B cell (primary cell): ENCODE data around the gene TMEM182. TPM values are rescaled to one million over a fixed set of nuclear protein-coding genes. Genes with fewer than 3 reads are reported as not detected.

Experiments
- ATAC-seq: fragments of 200-7000 bp; cut with Tn5 transposase; one replicate; pipeline ENCODE4 v1.10.0; 2021; ENCODE audit warnings: low read depth, mild to moderate bottlenecking, moderate number of reproducible peaks, moderate library complexity
- CTCF ChIA-PET: fragments of 350-600 bp; sonication (Branson Sonifier 250); formaldehyde crosslinking; loops from one replicate; lab custom pipeline; 2021; ENCODE audit warnings: antibody characterized with exemption, inconsistent platforms; lab: Charles Lee
- POLR2A ChIA-PET: fragments of 350-600 bp; sonication (Branson Sonifier 250); formaldehyde crosslinking; loops from one replicate; lab custom pipeline; 2021; ENCODE audit warnings: antibody characterized with exemption; lab: Charles Lee
- DNase-seq: peaks from one replicate; pipeline ENCODE4 v3.0.0; 2013
- H2AFZ ChIP-seq: 2 replicates; pipeline ENCODE4 v1.6.1; 2012; ENCODE audit warnings: mild to moderate bottlenecking, low read depth, low read length; ENCODE audit not compliant: insufficient read depth, poor library complexity, severe bottlenecking
- H3K27ac ChIP-seq, 2 donors: 1 replicate in 1 of 2; 2 replicates in 1 of 2; pipeline ENCODE4 v1.5.1; 2012 to 2013; ENCODE audit warnings: low read length in 2 of 2, mild to moderate bottlenecking in 2 of 2, moderate library complexity in 1 of 2
- H3K27me3 ChIP-seq, 4 experiments: fragments of 200-600 bp in 1 of 4; sonication (generic) in 1 of 4; replicated peaks in 1 of 4; 1 replicate in 2 of 4; 2 replicates in 2 of 4; pipeline versions ENCODE4 v1.6.1 to v1.7.0; 2013 to 2016; ENCODE audit warnings: low read length in 3 of 4, mild to moderate bottlenecking in 2 of 4, mixed read lengths in 1 of 4, moderate library complexity in 1 of 4; ENCODE audit not compliant: insufficient read depth in 4 of 4, control insufficient read depth in 3 of 4; ENCODE audit errors: control extremely low read depth in 1 of 4
- H3K36me3 ChIP-seq, 2 experiments: replicated peaks in 1 of 2; 1 replicate in 1 of 2; 2 replicates in 1 of 2; pipeline versions ENCODE4 v1.6.1 to v1.7.1; 2013; ENCODE audit warnings: low read length in 1 of 2; ENCODE audit not compliant: insufficient read depth in 2 of 2, control insufficient read depth in 1 of 2; ENCODE audit errors: control extremely low read depth in 1 of 2, extremely low read depth in 1 of 2
- H3K4me1 ChIP-seq, 2 donors: fragments of 200-600 bp in 1 of 2; sonication (generic) in 1 of 2; 1 replicate in 1 of 2; 2 replicates in 1 of 2; pipeline versions ENCODE4 v1.5.1 to v1.6.1; 2013 to 2017; ENCODE audit warnings: low read length in 2 of 2; ENCODE audit not compliant: control insufficient read depth in 2 of 2, insufficient read depth in 2 of 2
- H3K4me2 ChIP-seq: replicated peaks from 2 replicates; pipeline ENCODE3; 2012; ENCODE audit warnings: mild to moderate bottlenecking, low read depth, low read length; ENCODE audit not compliant: poor library complexity, severe bottlenecking
- H3K4me3 ChIP-seq, 5 experiments: fragments of 200-600 bp in 1 of 5; sonication (generic) in 1 of 5; 1 replicate in 3 of 5; 2 replicates in 2 of 5; pipeline versions ENCODE4 v1.5.1 to v1.7.0; 2011 to 2016; ENCODE audit warnings: low read length in 4 of 5, mild to moderate bottlenecking in 4 of 5, low read depth in 2 of 5, control low read depth in 1 of 5, moderate library complexity in 1 of 5; ENCODE audit not compliant: insufficient read depth in 1 of 5; ENCODE audit errors: control extremely low read depth in 1 of 5, extremely low read depth in 1 of 5
- H3K79me2 ChIP-seq: fragments of 200-600 bp; sonication (generic); one replicate; pipeline ENCODE4 v1.6.0; 2016; ENCODE audit warnings: low read length; ENCODE audit not compliant: control insufficient read depth, insufficient read depth
- H3K9ac ChIP-seq: fragments of 200-600 bp; sonication (generic); 2 replicates; pipeline ENCODE4 v1.6.1; 2017; ENCODE audit warnings: mild to moderate bottlenecking, low read length, moderate library complexity
- H3K9me3 ChIP-seq, 3 donors: one replicate each; pipeline versions ENCODE4 v1.6.1 to v1.7.1; 2013; ENCODE audit warnings: low read length in 2 of 3; ENCODE audit not compliant: control insufficient read depth in 2 of 3, insufficient read depth in 1 of 3; ENCODE audit errors: control extremely low read depth in 1 of 3
- H4K20me1 ChIP-seq: 2 replicates; pipeline ENCODE4 v1.6.0; 2012; ENCODE audit warnings: mild to moderate bottlenecking, low read length; ENCODE audit not compliant: insufficient read depth, control insufficient read depth, poor library complexity, severe bottlenecking
- H3K27ac Mint-ChIP-seq: one replicate; pipeline ENCODE4 v1.8.0; 2021; ENCODE audit warnings: mixed read lengths
- H3K27me3 Mint-ChIP-seq: one replicate; pipeline ENCODE4 v1.8.0; 2021; ENCODE audit warnings: mixed read lengths
- H3K4me1 Mint-ChIP-seq: one replicate; pipeline ENCODE4 v1.8.0; 2021; ENCODE audit warnings: mixed read lengths
- H3K4me3 Mint-ChIP-seq: one replicate; pipeline ENCODE4 v1.8.0; 2021; ENCODE audit warnings: mixed read lengths
- H3K9me3 Mint-ChIP-seq: one replicate; pipeline ENCODE4 v1.8.0; 2022; ENCODE audit warnings: mixed read lengths; ENCODE audit not compliant: insufficient read depth
- CTCF ChIP-seq: fragments of 200-600 bp; IDR thresholded peaks from one replicate; pipeline ENCODE4 v1.8.0; 2022; ENCODE audit warnings: antibody characterized with exemption, mild to moderate bottlenecking
- EZH2 ChIP-seq: IDR thresholded peaks from 2 replicates; pipeline ENCODE4 v1.6.1; 2012; ENCODE audit warnings: borderline replicate concordance, low read depth, mild to moderate bottlenecking, moderate library complexity, low read length; ENCODE audit not compliant: insufficient read depth, poor library complexity, severe bottlenecking
- WGBS: methylation state at CpG from one replicate; pipeline ENCODE4 v1.1.5; 2013; ENCODE audit warnings: missing lambda C conversion rate; ENCODE audit not compliant: insufficient coverage; 5-methylcytosine and 5-hydroxymethylcytosine counted together
- intact Hi-C: fragments of 100-400 bp; cut with micrococcal nuclease; formaldehyde crosslinking; loops from one replicate; pipeline ENCODE4 v1.10.0; 2022
- polyA plus RNA-seq: library from polyadenylated mRNA; depleted of rRNA; stranded (reverse); fragments of >200 nt; gene quantifications from 2 replicates; pipeline ENCODE4 v1.2.3, GENCODE V29; 2012
- total RNA-seq, 2 donors: library from RNA; stranded (reverse); fragments of 120-200 nt in 1 of 2; gene quantifications; 1 replicate in 1 of 2; 2 replicates in 1 of 2; pipeline versions ENCODE4 v1.2.3 to v1.2.4, GENCODE V29; 2013 to 2022

The TMEM182 gene
- total and polyA plus RNA-seq, 2 donors (not counting 1 experiment from before 2014, with no cell fraction given), result 3.8 to 6.5 TPM

DNA sequence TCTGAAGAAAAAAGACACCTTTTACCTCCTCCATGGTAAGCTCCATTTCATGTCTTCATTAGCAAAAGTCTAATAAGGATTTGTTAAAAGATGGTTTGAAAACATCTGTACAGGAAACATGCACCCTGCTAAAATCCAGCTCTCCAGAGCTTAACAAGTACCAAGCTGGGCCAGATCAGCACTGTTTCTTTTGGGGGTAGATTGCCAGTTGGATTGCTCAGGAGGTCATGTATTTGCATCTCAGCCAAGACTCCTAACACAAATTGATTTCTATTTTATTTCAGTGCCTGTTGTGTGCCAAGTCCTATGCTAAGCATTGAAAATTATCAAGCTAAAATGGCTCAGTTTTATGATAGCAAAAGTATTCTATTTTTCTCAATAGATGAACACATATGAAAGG, 3.4 kb upstream of the TMEM182 start:
- Mint-ChIP-seq H3K27ac (no peak overlapping the region), H3K4me1 (no peaks in the 10 kb centered on the region), H3K9me3 (no peaks in the 10 kb centered on the region), H3K27me3 (no peaks in the 10 kb centered on the region), H3K4me3 (no peak overlapping the region)
- intact Hi-C loops, result no loop called here
- no peaks in the 10 kb centered on the region for H3K27me3 ChIP-seq
- ATAC-seq, result no peak
- no peak overlapping the region for H3K9ac ChIP-seq
- no peaks in the 10 kb centered on the region for H3K36me3 ChIP-seq
- H2AFZ ChIP-seq, result no peak overlapping the region
- TF ChIP-seq CTCF (no peak), EZH2 (no peak)
- H3K4me2 ChIP-seq, result no peak overlapping the region
- no peaks in the 10 kb centered on the region for H3K4me1 ChIP-seq
- no peaks in the 10 kb centered on the region for H3K9me3 ChIP-seq
- ChIA-PET POLR2A (no interaction called here), CTCF (no interaction called here)
- H4K20me1 ChIP-seq, result no peaks in the 10 kb centered on the region
- no peak for DNase-seq
- H3K4me3 ChIP-seq, result no peak overlapping the region
- no peak overlapping the region for H3K27ac ChIP-seq
- H3K79me2 ChIP-seq, result peaks cover 8% of the 10 kb centered on the region

DNA sequence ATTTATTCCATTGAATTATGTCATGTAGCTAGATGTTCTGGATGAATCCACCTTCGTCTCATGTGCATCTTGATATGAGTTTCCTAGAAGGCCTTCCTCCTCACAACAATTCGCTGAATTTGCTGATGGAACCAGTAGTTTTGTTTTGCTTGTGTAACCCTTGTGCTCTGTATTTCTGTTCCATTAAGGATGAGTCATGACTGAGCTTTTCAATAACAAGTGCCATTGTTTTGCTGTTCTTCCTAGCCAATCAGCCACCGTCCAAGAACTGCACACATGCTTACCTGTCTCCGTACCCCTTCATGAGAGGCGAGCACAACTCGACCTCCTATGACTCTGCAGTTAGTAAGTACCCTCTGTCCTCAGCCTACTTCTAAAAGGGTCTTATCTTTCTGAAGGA, 2.3 kb downstream of the TMEM182 start:
- H2AFZ ChIP-seq, result no peak overlapping the region
- H3K27ac ChIP-seq, result no peak overlapping the region
- no peak overlapping the region for H3K9ac ChIP-seq
- H3K4me3 Mint-ChIP-seq, result no peak overlapping the region
- ATAC-seq (no peak), DNase-seq (no peak)
- no peaks in the 10 kb centered on the region for H3K79me2 ChIP-seq
- H3K4me1 ChIP-seq, result no peaks in the 10 kb centered on the region
- TF ChIP-seq CTCF (no peak), EZH2 (no peak)
- no peaks in the 10 kb centered on the region for H3K27me3 ChIP-seq
- 100% methylated on average over 4 of the region's 6 CpGs for WGBS
- no peak overlapping the region for H3K4me3 ChIP-seq
- no peaks in the 10 kb centered on the region for H4K20me1 ChIP-seq
- H3K4me2 ChIP-seq, result no peak overlapping the region
- no peaks in the 10 kb centered on the region for H3K9me3 ChIP-seq
- ChIA-PET POLR2A (no interaction called here), CTCF (interaction anchor here (8.5 kb wide), 1 partner anchor 11 kb away, joined by 71 read pairs; no protein-coding TSS in a partner anchor)
- no peak overlapping the region for H3K27ac Mint-ChIP-seq
- no peaks in the 10 kb centered on the region for H3K9me3 Mint-ChIP-seq
- H3K36me3 ChIP-seq, result peaks cover 2 to 9% of the 10 kb centered on the region in 2 experiments
- H3K4me1 Mint-ChIP-seq, result no peaks in the 10 kb centered on the region
- H3K27me3 Mint-ChIP-seq, result no peaks in the 10 kb centered on the region
- intact Hi-C loops, result no loop called here
